NCI-H345 (cell line): ENCODE data around the gene F12.

Source experiments
- DNase-seq: peaks from one replicate; lab custom pipeline; 2025; lab: John Stamatoyannopoulos, UW

F12 gene

GRCh38 chr5:177409043-177409801 lies at the start of gene F12:
TSS of gene F12 (minus strand) at chr5:177409564. CDS start at chr5:177409527, 37 bp downstream.
- no peak for DNase-seq

- peak; percentile 24 for DNase-seq
These were observed 49.6 kb upstream of the F12 start for GRCh38 chr5:177458912-177459350.

DNA sequence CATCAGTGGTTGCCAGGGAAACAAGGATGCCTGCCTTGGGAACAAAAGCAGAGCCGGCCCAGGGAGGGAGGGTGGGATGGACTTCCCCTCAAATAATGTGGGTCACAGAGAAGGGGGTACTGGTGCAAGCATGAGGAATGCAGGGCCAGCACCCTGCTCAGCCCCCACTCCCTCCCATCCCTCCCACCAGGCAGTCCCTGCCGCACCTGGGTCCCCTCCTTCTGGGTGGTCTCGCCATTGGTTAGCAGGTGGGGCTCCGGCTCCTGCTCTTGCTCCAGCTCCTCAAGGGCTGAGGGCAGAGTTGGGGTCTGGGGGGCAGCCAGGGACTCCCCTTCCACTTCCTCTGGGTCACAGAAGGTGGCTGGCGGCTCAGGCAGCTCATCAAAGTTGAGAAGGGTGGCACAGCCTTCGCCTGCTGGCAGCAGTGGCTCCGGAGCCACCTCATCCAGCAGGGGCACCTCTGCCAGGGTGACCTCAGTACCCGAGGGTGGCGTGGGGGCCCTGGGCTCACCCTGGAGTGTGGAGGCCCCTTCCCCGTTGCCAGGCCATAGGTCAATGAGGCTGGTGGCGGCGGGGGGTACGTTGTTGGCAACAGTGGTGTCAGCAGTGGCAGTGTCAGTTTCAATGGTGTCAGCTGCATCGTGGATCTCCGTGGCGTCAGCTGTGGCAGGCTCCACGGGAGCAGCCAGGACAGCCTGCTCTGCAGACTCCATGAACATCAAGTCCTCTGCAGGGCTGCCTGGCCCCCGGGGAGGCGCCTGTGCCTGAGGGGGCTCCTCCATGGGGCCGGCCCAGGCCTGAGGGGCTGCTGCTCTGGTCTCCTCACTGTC lies 48.7 kb upstream of the F12 start:
- no peak for DNase-seq

- DNase-seq: peak; percentile 84
These were observed 47.9 kb upstream of the F12 start for GRCh38 chr5:177456976-177457851.

DNA sequence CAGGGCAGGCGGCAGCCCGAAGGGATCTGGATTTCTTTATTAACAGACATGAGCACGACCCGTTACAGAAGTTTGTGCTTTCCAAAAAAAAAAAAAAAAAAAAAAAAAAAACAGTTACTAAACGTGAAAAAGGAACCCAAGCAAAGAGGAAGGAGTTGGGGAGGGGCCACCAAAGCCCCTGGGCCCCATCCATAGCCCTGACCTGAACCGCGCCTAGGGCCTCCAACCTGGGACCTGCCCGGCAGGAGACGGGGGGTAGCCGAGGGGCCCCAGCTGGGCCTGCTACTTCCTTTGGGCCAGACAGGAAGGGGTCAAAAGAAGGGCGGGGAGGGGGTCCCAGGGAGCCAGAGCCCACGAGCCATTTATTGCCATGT lies 47.2 kb upstream of the F12 start:
- DNase-seq: no peak

DNA sequence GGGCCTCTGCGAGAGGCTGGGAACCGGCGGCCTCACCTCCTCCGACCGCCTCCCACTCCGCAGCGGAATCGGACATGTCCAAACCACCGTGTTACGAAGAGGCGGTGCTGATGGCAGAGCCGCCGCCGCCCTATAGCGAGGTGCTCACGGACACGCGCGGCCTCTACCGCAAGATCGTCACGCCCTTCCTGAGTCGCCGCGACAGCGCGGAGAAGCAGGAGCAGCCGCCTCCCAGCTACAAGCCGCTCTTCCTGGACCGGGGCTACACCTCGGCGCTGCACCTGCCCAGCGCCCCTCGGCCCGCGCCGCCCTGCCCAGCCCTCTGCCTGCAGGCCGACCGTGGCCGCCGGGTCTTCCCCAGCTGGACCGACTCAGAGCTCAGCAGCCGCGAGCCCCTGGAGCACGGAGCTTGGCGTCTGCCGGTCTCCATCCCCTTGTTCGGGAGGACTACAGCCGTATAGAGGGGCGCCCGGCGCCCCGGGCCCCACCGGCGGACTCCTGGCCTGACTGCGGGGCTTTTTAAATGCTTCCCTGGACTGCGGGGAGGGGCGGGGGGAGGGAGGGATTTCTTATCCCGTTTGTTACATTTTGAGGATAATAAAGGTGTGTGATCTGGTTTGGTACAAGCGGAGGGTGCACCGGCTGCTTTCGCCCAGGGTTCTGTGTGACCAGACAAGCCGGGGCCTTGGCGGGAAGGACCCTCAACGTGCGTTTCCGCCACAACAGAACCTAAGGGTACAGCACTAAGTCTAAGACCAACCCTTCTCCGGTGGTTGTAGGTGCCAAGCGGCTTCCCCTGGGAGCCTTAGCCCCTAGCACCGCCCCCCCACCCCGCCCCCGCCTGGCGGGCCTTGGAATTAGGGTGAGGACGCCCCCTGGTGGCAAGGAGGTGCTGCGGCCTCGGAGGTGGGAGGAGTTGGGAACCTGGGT lies 46.6 kb upstream of the F12 start:
- DNase-seq: peak; percentile 96

GRCh38 chr5:177455036-177455660 lies 45.8 kb upstream of the F12 start:
- peak; percentile 96 for DNase-seq

- peak; percentile 92 for DNase-seq
These were observed 45.2 kb upstream of the F12 start for GRCh38 chr5:177454397-177455035.

DNA sequence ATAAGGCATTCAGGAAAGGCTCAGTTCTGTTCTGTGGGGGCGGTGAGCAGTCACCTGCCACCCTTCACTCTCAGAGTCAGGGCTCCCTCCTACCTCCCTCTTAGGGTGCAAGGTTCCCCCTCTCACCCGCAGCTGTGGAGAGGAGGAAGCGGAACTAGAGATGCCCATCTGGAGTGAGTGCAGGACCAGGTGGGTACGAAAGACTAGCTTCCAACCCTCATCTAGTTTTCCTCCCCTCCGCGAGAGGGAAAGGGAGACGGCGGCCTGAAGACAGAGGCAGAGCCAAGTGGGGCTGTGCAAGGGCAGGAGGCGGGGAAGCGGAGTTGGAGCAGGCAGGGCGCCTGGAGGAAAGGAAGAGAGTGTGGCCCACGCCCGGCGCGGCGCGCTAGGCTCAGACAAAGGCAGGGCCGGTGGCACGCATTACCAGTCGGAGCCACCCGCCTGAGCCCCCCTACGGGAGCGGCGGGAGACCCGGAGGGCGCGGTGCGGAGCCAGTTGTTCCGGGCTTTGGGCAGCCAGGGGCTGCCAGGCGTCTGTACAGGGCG lies 44.6 kb upstream of the F12 start:
- DNase-seq: peak; percentile 64

GRCh38 chr5:177452688-177453638 lies 43.6 kb upstream of the F12 start:
- no peak for DNase-seq

DNA sequence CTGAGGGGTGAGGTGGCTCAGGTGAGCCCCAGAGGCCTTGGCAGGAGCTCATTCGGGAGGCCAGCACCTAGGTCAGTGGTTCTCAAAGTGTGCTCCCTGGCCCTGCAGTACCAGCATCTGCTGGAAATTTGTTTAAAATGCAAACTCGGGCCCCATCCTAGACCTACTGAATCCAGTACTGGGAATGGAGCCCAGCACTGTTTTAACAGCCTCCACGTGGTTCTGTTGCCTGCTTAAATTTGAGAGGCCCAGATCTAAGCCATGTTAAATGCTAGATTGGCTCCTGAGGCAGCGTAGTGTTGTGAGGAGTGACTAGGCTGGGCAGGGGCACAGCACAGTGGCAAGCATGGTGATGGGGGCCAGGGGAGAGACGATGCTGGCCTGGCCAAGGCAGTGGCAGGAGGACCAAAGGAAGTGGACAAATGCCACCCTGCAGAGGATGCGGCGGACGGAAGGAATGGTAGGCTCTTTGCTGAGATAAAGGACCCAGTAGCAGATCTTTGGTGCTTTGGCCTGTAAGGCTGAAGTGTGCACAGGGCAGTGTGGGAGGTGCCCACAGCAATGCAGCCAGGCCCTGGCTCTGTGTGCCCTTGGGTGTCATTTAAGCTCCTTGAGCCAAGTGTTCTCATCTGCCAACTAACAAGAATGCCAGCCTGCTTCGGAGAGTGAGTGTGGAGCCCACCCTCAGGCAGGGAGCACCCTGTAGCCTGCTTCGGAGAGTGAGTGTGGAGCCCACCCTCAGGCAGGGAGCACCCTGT lies 41.5 kb upstream of the F12 start:
- no peak for DNase-seq

GRCh38 chr5:177449140-177450061 lies 40.0 kb upstream of the F12 start:
- DNase-seq: no peak

GRCh38 chr5:177448244-177448950 lies 39.0 kb upstream of the F12 start:
- no peak for DNase-seq

DNA sequence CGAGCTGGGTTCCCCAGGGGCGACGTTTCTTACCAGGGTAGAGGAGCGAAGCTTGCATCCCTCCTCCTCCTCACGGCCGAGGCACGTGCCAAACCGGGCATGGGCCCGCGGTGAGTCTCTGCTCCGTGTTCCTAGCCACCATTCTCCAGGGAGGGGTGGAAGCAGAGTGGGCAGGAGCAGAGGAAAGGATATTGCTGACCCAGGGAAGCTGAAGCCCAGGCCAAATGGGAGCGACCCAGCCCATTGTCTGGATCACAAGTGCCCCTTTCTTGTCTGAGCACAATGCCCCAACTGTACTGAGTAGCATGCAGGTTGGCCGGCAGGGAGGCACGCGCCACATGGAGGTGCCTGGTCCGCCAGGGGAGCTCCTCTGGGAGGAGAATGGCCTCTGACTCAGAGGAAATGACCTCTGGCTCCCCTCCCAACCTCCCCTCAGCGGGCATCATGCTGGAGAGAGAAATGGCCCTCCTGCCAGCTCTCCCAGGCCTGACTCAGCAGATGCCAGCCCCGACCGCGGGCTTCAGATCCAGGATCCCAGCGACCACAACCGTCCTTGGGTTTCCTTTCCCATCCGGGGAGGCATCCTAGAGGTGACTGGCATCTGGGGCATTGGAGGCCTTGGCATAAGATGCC lies 38.4 kb upstream of the F12 start:
- DNase-seq: no peak

GRCh38 chr5:177447066-177447610 lies 37.8 kb upstream of the F12 start:
- DNase-seq: peak; percentile 82
